GM19438 (cell line): ENCODE data around the gene ANKDD1B.
"Not testable (repeated sequence)": the region's sequence is repeated elsewhere in the genome, so short reads cannot be mapped to it uniquely, and the experiment has no call there.

Experiments
- ATAC-seq: cut with Tn5 transposase; IDR thresholded peaks from one replicate; pipeline ENCODE4 v1.9.1; 2021; ENCODE audit warnings: low read depth; ENCODE audit not compliant: unreplicated experiment

ANKDD1B gene

DNA sequence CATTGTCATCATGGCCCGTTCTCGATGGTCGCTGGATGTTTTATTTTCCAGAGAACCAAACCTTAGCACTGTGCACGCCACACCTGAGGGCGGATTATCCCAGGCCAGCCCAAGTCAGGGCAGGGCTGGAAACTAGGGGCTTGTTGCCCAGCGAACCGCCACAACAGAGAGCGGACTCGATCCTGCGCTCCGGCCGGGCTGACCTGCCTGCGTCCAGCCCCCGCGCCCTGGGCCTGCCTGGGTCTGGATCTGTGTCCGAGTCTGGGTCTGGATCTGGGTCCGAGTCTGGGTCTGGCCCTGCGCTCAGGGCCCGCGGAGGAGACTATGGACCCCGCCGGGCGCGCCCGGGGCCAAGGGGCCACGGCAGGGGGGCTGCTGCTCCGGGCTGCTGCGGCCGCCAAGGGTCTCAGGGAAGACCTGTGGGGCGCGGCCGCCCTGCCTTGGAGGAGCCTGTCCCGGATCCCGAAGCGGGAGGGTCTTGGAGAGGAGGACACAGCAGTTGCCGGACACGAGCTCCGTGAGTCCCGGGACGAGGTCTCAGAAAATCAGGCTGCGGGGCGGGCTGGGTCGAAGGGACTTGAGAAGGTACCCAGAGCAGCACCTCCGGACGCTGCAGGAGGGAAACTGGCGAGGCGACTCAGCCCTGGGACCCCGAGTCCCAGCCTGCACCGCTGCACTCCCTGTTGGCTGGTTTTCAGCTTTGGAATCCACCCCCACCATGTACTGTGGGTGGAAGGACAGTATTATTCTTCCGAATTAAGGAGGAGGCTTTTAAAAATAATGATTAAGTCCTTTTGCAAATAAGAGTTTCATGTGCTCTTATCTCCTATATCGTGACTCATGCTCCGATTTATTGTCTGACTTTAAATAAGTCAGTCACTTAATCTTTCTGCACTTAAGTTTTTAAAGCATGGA, at the start of gene ANKDD1B:
ANKDD1B (plus strand) TSS at position 143 of the 915 bp plus-strand sequence; CDS start at position 325, 182 bp downstream.
- no peak for ATAC-seq

DNA sequence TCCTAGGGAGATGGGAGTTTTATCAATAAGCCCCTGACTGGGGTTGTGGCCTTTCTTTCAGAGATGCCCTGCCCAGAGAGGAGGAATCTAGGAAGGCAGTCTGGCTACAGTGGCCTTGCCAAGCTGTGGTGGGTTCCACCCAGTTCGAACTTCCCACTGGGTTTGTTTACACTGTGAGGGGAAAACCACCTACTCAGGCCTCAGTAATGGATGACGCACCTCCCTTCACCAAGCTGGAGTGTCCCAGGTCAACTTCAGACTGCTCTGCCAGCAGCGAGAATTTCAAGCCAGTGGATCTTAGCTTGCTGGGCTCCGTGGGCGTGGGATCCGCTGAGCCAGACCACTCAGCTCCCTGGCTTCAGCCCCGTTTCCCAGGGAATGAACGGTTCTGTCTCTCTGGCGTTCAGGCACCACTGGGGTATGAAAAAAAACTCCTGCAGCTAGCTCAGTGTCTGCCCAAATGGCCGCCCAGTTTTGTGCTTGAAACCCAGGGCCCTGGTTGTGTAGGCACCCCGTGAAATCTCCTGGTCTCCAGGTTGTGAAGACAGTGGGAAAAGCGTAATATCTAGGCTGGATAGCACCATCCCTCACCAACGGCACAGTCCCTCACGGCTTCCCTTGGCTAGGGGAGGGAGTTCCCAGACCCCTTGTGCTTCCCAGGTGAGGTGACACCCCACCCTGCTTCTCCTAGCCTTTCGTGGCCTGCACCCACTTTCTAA, 45.1 kb upstream of the ANKDD1B start:
- ATAC-seq: not testable (repeated sequence)

DNA sequence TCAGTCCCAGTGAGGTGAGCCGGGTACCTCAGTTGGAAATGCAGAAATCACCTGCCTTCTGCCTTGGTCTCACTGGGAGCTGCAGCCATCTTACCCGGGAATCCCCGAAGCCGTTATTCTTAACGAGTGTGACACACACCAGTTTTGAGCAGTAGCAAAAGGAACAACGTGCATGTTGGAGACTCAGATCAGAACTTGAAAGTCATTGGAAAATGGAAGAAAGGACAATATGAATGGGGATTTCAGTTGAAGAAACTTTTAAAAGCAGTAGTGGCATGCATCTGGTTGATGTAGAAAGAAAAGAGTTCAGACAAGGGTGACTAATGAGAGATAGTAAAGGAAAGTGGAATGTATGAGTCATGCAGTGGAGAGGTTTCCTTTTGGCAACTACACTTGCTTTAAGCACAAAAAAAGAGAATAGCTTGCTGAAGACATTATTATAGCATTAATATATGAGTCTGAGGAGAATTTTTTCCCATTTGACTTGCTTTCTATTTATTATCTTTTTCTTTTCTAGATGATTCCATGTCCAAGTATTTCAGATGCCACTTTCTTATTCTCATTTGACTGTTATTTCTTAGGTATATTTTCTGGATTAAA, 44.4 kb upstream of the ANKDD1B start:
- peak; percentile 62 for ATAC-seq

DNA sequence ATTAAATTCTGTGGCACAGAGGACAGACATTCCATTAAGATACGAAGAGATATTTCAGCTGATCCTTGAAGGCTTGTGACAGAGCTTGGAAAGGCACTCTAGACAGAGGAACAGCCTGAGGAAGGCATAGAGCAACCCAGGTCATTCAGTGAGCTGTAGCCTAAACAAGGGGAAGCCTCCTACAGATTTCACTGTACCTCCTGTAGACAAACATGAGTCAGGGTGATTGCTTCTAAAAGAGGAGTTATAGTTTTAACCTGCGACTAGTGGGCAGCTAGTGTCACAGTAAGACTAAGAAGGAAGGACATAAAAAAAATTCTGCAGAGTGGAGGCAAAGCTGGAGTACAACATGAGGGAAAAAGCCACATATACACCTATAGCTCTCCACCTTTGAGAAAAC, 43.5 kb upstream of the ANKDD1B start:
- ATAC-seq: peak; percentile 45

DNA sequence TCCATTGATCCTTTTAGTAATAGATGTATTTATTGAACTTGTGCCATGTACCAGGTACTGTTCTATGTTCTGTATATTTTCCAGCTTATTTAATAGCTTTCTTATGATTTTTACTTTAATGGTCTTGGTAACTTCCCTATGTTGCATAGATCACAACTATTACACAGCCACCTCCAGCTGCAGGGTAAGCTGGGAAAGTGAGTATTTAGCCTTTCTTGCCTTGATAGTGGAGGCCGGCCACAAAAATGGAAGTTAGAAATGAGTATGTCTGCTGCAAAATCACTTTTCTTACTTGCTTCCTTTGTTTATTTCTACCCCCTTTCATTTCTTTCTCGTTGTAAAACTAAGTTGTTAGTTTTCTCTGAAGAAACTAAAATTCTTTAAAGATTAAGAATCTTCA, 43.1 kb upstream of the ANKDD1B start:
- ATAC-seq: peak; percentile 30

DNA sequence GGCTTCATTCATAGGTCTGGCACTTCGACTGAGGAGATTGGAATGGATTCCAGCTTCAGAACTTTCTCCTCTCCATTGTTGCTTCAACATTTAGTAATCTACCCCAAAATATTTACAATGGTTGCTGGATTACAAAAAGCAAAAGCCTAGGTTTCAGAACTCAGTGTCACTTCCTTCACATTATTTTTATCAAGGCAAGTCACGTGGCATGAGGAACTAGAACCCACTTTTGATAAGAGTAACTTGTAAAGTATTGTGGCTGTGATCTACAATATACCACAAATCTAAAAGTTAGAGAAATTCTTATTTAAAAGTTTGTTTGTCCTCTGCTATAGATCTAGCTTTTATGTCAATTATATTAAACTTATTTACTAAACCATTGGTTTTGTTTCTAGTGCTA, 39.7 kb upstream of the ANKDD1B start:
- no peak for ATAC-seq

DNA sequence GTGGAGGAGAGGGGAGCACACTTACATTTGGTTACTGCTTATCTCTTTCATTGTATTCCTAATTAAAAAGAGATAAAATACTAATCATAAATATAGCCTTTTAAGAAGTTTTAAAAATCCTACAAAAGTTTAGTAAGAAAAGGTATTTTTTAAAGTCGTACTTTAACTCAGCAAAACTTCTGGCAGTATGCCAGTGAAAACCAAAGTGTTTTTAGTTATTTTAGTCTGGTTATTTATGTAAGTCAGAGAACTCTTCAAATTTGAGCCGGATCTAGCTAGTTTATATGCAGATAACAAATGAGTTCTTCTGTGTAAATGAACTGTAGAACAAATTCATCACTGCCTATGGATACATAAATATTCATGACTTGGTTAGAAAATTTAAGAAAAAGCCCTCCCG, 36.5 kb upstream of the ANKDD1B start:
- ATAC-seq: no peak

DNA sequence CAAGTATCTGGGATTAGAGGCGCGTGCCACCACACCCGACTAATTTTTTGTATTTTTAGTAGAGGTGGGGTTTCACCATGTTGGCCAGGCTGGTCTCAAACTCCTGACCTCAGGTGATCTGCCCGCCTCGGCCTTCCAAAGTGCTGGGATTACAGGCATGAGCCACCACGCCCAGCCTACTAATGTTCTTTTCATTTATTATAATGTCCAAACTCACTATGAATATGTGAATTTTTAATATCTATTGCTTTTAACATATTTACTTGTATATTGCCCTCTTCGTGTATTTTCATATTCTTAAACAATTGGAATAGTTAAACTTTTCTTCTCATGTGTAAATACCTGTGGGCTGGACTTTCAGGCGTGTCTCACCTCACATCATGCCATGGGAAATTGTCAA, 33.0 kb upstream of the ANKDD1B start:
- ATAC-seq: not testable (repeated sequence)

DNA sequence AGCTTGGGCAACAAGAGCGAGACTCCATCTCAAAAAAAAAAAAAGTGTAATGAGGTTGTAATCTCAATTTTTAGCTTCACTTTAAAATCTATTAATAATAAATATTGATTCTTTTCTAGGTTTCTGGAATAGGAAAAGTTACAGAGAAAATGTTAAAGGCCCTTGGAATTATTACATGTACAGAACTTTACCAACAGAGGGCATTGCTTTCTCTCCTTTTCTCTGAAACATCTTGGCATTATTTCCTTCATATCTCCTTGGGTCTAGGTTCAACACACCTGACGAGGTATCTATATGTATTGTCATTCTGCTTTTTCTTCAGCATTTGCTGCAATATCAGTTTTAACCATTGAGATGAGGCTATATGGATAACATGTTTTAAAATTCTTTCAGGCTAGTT, 26.6 kb upstream of the ANKDD1B start:
- no peak for ATAC-seq

DNA sequence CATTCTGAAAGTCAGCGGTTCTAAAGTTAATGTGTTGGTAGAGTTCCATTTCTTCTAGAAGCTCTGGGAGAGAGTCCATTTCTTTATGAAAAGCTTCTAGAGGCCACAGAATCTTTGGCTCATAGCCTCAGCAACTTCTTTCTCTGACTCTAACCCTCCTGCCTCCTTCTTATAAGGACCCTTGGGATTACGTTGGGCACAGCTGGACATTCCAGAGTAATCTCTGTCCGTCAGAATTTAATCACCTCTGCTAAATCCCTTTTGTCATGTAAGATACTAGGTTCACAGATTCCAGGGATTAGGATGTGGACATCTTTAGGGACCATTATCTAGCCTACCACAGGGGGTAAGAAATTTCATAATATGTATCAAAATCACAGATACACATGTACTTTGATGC, 22.6 kb upstream of the ANKDD1B start:
- no peak for ATAC-seq

DNA sequence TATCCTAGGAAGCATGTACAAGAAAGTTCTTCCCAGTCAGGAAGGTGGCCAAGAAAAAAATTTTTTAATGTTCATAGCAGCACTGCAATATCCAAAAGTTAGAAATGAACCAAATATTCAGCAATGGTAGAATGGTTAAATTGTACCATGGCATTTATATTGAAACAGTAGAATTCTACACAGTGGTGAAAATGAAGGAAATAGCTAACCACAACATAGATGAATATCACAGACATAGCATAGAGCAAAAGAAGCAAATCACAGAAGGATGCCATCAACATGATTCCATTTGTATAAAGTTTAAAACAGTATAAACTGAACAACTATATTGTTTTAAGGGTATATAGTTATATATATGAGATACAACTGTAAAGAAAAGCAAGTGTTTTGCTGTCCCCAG, 10.7 kb upstream of the ANKDD1B start:
- ATAC-seq: no peak

DNA sequence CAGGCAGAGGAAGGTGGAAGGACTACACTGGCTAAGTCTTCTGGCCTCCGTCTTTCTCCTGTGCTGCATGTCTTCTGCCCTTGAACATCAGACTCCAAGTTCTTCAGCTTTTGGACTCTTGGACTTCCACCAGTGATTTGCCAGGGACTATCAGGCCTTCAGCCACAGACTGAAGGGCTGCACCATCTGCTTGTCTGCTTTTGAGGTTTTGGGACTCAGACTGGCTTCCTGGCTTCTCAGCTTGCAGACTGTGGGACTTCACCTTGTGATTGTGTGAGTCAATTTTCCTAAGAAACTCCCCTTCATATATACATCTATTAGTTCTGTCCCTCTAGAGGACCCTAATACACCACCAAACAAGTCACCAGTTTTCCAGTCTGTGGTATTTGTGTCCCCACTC, 9.7 kb upstream of the ANKDD1B start:
- ATAC-seq: no peak

DNA sequence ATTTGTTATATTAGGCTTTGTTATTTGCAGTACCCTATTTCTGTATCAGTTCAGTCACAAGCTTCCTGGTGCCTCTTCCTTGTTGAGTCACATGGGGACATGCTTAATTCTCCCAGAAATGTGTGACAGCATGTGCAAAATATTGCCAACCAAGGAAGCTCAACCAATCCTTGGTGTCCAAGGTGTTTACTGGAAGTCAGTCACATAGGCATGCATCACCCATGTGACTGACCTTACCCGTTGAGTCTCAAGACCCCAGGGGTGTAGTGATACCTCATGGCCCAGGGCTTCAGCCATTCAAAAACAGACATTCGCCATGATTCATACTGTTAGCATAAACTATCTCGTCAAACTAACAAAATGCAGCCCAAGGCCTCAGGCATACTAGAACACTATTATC, 9.3 kb upstream of the ANKDD1B start:
- no peak for ATAC-seq

DNA sequence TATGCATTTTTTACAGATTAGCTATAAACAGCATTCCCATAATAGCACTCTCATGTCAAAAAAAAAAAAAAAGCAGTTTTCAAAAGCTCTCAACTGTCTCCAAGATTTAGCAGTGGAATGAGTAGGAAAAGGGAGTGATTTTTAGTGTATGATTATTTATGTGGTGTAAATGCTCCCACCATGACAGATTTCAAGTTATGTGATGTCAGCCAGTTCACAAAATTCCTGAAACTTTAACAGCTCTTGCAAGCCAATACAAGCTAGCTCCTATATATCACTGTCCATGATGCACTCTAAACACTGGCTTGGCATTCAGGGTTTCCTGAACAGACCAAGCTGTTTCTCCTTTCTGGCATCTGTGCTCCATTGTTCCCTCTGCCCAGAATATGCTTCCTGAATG, 7.9 kb upstream of the ANKDD1B start:
- no peak for ATAC-seq

DNA sequence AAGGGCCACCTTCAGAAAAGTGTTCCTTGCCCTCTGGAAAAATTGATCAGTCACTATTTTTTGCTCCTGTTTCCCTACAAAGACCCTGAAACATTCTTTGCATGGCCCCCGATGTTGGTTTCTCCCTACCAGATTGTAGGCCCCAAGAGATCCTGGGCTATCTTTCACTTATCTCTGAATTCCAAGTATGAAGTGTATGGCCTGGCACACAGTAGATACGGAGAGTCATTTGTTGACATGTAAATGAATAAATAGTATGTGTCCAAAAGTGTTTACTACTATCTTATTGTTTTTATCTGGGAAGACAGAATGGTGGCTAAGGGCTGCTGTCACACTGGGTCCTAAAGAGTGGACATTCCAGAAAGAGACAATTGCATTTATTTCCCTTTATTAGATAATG, 7.4 kb upstream of the ANKDD1B start:
- no peak for ATAC-seq

DNA sequence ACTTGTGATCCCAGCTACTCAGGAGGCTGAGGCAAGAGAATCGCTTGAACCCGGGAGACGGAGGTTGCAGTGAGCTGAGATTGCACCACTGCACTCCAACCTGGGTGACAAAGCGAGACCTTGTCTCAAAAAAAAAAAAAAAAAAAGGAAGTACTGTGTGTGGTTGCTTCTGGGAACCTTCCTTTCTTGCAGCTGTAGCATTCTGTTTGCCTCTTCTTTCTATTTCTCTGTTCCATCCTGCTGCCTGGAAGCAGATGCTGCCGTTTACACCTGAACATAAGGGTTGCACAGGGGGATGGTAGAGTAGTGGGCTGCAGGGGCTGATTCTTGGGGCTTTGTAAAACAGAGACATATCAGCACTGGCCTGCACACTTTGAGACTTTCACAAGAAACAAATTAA, 3.9 kb upstream of the ANKDD1B start:
- ATAC-seq: not testable (repeated sequence)

DNA sequence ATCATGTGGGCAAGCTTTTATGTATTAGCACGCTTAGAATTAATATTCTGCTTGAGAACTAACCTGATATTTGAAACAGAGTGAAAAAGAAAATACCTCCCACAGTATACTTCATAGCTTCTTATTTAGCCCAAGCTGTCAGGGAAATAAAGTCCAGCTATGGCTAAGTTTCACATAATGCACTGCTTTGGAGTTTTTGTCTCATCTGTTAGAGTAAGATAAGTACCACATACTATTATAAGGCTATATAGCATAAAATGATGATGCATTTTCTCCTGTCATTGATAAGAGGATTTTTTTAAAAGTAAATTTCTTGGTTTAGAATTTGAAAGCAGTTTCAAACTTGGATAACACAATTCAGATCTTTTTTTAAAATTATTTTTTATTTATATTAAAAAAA, 2.4 kb upstream of the ANKDD1B start:
- ATAC-seq: no peak

DNA sequence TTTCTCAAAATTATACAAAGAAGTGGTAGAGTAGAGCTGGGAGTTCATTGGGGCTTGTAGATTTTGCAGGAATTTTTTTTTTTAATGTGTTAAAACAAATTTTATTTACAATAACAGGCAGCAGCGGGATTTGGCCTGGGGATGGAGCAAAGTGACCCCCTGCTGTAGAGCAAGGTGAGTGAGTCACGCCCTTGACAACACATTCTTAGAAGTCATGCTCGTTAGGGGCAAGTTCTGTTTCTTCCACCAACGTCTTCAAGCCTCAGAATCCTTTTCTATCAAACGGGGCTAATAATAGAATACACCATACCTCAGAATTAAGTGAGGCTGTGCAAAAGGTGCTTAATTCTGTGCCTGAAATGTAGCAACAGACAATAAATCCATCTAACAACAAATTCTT, 1.1 kb upstream of the ANKDD1B start:
- no peak for ATAC-seq

DNA sequence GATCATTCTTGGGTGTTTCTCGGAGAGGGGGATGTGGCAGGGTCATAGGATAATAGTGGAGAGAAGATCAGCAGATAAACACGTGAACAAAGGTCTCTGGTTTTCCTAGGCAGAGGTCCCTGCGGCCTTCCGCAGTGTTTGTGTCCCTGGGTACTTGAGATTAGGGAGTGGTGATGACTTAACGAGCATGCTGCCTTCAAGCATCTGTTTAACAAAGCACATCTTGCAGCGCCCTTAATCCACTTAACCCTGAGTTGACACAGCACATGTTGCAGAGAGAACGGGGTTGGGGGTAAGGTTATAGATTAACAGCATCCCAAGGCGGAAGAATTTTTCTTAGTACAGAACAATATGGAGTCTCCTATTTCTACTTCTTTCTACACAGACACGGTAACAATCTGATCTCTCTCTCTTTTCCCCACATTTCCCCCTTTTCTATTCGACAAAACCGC, 368 bp upstream of the ANKDD1B start:
- ATAC-seq: not testable (repeated sequence)

DNA sequence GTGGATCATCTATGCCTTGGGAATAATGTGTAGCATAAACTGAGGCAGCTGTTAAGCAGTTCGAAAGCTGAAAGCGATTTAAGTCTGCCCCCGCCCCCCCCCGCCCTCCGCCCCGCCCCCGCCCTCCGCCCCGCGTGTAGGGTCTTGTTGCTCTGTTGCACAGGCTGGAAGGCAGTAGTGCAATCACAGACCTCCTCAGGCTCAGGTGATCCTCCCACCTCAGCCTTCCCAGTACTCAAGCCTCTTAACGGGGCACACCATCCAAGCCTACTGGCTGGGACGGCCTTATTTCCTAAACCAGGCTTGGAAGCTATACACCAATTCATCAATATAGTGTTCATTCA, 945 bp downstream of the ANKDD1B start:
- no peak for ATAC-seq

DNA sequence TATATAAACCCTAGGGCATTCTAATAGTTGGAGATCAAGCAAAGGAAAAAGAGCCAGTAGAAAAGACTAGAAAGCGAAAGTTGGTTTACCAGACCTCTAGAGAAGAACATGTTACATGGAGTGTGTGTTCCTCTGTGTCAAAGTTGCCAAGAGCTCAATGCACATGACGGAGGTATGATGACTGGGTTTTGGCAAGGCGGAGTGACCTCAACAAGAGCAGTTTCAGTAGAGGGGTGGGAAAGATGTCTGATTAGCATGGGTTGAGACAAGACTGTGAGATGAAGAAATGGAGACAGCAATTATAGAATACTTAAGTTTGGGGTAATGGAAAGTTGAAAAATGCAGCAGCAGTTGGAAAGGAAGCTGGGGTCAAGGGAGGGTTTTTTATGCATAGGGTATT, 1.6 kb downstream of the ANKDD1B start:
- ATAC-seq: no peak
